Hematopoietic multipotent progenitor cell treated with erythropoietin and hydrocortisone succinate and interleukin-3 and kit ligand, for 4 days (in vitro differentiated cells): ENCODE results near the gene UBAP2L.

Experiments used
- DNase-seq: peaks from one replicate; pipeline ENCODE4 v3.0.0-alpha.2; 2015

The UBAP2L gene

GRCh38 chr1:154318386-154318785, 97.6 kb downstream of the UBAP2L start:
- no peak for DNase-seq
